OCI-LY1 (cell line): ENCODE measurements around the gene AKAP3.

ENCODE experiments used
- EZH2 ChIP-seq: fragments of 200-600 bp; sonication (generic), shearing (Covaris generic); IDR thresholded peaks from 2 replicates; pipeline ENCODE4 v1.8.0; 2017; ENCODE audit warnings: borderline replicate concordance, mixed run types, mild to moderate bottlenecking, antibody characterized with exemption, low read length, moderate library complexity, mixed read lengths
- TF ChIP-seq, protein P1 (sequence below): fragments of 200-600 bp; sonication (generic), shearing (Covaris generic); IDR thresholded peaks from 2 replicates; pipeline ENCODE4 v1.5.1; 2017; ENCODE audit warnings: mild to moderate bottlenecking, antibody characterized with exemption, low read length, moderate library complexity, mixed read lengths

DNA sequence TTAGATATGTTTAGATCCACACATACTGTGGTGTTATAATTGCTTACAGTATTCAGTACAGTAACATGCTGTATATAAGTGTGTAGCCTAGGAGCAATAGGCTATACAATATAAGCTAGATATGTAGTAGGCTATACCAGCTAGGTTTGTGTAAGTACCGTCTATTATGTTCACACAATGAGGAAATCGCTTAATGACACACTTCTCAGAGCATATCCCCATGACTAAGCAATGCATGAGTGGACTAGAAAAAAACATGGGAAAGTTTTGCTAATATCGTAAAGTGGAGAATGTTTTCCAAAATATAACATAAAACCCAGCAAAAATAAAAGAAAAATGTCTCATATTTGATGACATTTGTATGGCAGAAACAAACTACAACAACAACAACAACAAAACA is 27.3 kb downstream of the AKAP3 start:
- TF ChIP-seq, protein P1, sequence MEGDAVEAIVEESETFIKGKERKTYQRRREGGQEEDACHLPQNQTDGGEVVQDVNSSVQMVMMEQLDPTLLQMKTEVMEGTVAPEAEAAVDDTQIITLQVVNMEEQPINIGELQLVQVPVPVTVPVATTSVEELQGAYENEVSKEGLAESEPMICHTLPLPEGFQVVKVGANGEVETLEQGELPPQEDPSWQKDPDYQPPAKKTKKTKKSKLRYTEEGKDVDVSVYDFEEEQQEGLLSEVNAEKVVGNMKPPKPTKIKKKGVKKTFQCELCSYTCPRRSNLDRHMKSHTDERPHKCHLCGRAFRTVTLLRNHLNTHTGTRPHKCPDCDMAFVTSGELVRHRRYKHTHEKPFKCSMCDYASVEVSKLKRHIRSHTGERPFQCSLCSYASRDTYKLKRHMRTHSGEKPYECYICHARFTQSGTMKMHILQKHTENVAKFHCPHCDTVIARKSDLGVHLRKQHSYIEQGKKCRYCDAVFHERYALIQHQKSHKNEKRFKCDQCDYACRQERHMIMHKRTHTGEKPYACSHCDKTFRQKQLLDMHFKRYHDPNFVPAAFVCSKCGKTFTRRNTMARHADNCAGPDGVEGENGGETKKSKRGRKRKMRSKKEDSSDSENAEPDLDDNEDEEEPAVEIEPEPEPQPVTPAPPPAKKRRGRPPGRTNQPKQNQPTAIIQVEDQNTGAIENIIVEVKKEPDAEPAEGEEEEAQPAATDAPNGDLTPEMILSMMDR: no peak
- TF ChIP-seq EZH2: no peak
